LoVo (cell line): ENCODE results near the gene DSCAM.

Source experiments
- DNase-seq: peaks from one replicate; pipeline ENCODE4 v3.0.0-alpha.2; 2016; ENCODE audit warnings: low spot score

DSCAM gene

DNA sequence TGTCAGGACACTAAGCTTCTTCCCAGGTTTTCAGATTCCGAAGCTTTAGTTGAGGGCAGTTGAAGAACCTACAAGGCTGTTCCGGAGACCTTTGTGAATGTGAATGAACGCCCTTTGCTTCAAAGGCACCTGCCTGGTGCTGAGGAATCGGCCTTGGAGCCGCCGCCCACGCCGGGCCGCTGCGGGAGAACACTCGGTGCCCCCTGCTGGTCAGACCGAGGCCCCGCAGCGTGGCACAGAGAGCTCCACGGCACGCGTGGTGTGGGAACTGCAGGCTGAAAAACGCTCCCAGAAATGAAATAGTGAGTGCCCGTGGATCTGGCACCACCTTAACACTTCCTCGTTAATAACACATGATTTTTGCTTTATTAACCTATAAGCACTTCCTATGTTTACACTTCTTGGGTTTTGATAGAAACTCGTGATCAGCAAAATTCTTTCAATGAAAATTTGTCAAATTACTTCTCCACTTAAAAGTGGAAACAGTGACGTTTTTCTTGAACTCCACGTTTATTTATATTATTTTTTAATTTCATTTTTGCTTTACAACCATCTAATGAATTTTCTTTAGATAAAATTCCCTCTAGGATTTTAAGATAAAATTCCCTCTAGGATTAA, 460.6 kb downstream of the DSCAM start:
- DNase-seq = peak; percentile 61

GRCh38 chr21:40385883-40386282, 461.1 kb downstream of the DSCAM start:
- no peak for DNase-seq

GRCh38 chr21:40383951-40384350, 463.0 kb downstream of the DSCAM start:
- DNase-seq = no peak

DNA sequence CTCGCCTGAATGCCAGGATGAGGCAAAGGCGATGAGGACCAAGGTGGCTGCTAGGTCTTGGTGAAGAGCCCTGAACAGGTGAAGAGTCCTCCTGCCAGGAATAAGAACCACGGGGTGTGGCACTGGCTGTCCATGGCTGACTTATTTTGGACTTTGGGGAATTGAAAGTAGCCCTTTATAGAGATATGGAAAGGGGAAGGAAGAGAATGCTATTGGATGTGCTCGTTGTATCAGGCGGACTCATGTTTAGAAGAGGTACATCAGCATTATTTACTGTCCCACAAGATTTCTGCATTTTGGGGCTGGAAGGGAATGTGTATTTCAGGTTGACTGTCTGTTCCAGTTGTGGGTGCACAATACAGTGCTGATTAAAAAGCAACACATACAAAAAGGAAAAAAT, 465.8 kb downstream of the DSCAM start:
- no peak for DNase-seq

DNA sequence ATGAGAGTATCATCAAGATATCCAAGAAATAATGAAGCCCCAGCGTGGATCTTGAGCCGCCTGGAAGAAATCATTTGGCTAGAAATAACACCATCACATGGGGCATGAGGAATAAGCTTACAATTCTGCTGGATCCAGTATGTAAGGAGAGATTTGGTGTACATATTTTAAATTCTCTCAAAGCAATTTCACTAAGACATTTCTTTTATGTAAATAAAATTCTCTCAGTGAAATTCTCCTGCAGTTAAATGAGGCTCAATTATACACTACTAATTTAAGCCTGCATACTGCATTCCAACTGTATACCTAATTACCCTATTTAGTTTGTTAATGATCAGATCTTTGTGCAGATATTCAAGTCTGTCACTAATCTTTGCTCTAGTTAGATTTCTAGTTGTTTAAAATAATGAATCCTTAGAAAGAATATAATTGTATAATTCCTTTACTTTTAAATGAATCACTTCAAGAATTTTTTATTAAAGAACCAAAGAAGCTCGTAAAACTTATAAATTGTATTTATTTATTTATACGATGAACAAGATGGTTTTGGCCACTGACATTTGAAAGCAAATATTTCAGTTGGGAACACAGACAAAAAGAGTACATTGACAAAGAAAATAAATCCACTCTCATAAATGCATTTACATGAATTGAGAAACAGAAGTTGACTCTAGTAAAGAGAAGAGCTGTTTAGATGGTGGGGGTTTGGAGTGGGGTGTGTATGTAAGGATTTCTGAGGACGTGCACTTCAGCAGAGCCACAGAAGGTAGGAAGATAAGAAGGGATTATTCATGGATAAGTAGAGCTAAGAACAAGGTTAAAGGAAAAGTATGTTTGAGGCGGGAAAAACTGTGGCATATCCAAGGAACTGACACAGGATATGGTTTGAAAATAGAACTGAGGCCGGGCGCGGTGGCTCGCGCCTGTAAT, 466.8 kb downstream of the DSCAM start:
- no peak for DNase-seq

DNA sequence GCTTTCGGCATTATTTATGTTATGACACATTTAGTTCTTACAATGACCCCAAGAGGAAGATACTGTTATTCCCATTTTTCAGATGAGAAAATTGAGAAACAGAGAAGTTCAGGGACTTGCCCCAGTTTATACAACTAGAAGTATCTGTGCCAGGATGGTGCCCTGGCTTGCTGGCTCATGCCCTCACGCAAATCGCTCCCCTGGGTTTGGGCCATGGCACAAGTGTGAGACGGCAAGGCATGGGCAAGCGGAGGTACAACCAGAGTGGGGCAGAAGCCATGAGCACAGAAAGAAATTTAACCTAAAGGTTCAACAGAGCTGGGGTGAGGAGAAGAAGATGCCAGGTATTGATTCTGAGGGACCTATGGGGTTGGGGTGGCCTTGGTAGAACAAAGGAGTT, 469.8 kb downstream of the DSCAM start:
- DNase-seq = no peak

DNA sequence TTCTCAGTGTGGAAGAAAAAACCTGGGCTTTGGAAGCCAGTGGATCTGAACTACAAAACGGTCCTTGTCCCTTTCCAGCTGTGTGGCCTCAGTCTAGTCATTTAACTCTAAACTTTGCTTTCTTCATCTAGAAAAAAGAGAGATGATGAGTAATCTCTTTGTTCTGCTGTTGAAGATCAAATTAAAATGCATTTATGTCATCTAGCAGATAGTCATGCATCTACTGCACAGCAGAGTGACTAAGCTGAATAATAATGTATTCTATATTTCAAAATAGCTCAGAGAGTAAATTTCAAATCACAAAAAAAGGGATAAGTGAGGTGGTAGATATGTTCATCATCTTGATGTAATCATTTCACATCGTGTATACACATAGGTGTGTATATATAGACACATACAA, 473.2 kb downstream of the DSCAM start:
- no peak for DNase-seq

- DNase-seq = no peak
Measured at GRCh38 chr21:40372506-40372905, 474.5 kb downstream of the DSCAM start.

DNA sequence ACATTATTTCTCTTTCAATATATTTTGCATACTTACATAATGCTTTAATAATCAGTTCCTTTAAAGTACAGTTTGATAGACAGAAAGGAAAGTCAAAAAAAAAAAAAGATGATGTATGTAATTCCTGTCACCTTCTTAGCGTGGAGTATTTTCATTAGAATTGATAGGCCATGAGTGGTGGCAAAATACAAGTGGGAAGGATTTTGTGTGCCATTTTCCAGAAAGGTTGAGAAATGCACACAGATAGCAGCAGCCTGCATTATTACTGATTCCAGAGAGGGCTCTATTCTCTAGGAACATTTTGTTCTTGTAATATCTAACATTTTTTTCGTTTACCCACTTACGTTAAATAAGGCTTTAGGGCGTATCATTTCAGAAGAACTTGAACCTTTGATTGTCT, 475.6 kb downstream of the DSCAM start:
- DNase-seq = no peak

- no peak for DNase-seq
Measured at GRCh38 chr21:40356644-40357043, 490.3 kb downstream of the DSCAM start.

DNA sequence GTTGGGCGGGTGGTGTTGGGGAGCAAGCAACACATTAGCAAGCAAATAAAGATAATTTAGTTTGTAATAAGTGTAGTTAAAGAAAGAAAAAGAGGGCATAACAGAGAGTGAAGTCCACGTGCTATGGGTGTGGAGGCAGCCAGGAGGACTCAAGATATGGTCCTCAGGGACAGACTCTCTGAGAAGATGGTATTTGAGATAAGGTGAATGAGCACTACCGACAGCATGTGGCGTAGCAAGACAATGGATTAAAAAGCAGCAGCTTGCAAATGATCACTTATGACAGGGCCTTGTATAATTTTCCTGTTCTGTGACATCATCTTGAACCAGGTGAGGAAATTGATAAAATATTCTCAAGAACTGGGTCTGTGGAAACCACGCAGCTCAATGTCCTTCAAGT, 491.9 kb downstream of the DSCAM start:
- no peak for DNase-seq

DNA sequence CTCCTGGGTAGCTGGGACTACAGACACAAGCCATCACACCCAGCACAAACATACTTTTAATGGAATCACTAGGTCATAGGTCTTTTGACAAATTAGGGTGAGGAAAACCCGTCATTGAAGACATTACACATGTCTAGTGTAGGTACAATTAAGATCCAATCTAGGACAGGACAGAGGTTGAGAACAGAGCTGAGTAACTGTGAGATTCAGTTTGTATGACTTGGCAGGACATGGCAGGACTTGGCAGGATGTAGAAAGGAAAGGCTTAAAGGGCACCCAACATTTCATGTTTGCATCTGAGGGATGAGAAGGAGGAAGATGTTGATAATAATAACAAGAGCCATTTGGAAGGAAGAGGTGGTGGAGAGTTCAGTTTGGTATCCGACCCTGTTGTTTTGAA, 496.0 kb downstream of the DSCAM start:
- DNase-seq = no peak

- DNase-seq = no peak
Measured at GRCh38 chr21:40349591-40349990, 497.4 kb downstream of the DSCAM start.

DNA sequence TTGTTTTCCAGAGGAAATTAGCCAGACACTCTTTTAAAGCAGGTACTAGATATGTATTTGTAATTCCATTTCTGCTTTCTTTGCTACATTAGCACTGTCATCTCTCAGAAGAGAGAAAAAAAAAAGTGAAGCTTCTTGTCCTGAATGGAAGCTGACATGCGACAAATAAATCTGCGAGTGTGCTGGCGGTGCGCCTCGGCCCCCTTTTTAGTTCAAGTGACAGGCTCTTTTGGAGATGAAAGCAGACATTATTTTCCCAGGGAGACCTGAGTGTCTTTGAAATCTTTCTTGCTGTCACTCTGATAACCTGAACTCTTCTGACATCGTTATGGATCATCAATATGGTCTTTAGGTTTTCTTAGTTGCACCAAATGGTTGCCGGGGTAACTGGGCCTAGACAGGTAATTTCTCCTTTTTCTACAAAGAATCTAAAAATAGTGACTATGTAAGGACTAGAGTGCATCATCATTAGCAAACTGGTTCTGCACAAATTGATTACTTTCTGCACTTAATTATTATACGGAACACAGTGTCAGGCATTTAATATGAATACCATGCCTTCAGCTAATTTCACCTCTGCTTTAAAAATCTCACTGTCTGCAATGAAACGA, 501.1 kb downstream of the DSCAM start:
- no peak for DNase-seq

GRCh38 chr21:40340357-40340756, 506.6 kb downstream of the DSCAM start:
- no peak for DNase-seq

DNA sequence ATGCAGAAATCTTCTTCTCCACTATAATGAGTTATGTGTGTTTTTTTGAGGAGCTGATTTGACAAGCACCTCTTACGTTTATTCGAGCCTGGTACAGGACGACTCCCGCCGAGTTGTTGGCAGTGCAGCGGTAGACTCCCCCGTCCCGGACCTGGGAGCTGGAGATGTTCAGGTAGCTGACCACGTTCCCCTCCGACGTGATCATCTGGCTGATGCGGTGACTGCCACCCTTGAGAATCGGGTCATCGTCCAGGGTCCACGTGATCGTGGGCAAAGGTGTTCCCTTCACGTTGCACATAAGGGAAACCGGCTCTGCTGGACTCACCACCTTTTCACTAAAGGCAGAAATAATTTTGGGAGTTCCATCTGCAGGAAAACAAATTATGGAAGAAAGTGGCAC, 507.9 kb downstream of the DSCAM start:
- DNase-seq = no peak

DNA sequence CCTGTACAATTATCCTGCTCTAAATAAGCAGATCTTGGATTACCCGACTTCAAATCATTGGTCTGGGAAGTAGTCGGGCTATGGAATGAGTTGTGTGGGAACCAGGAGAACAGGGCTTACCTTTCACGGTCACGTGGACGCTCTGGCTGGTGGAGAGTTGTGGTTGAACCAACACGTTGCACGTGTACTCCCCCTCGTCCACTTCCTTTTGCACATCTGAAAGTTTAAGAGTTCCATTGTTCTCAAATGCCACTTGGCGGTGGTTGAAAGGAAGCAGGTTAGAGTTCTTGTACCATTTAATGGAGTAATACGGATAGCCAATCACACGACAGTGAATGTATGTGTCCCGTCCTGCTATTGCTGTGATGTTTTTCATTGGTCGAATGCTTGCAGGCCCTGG, 509.0 kb downstream of the DSCAM start:
- DNase-seq = no peak

DNA sequence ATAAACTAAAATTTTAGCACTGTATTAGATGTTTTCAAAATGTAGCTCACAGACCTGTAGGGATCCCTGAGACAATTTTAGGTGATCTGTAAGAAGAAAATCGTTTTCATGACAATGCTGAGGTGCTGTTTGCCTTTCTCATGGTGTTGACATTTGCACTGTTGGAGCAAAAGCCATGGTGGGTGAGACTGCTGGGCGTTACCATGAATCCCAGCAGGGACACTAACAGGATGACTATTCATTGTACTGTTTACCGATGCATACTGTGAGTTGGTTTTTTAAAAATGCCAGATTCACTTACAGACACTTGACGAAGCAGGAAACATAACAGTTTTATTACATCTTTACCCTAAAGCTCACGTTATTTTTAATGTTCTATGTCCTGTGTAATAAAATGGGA, 511.3 kb downstream of the DSCAM start:
- DNase-seq = no peak

GRCh38 chr21:40334159-40334558, 512.8 kb downstream of the DSCAM start:
- DNase-seq = no peak

DNA sequence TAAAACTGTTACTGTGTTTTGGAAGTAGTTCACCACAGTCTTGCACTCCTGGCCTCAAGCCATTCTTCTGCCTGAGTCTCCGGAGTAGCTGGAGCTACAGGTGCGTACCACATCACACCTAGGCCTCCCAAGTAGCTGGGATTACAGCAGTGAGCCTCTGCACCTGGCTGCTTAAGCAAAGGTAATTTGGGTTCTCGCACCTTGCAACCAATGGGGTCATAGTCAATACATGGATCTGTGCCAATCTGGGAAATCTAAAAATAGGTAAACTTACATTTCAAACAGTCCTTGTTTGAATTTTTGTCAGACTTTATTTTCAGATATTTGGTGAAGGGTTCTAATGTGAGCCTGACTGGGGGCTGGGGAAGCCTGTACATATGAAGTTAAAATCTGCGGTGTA, 513.2 kb downstream of the DSCAM start:
- no peak for DNase-seq

DNA sequence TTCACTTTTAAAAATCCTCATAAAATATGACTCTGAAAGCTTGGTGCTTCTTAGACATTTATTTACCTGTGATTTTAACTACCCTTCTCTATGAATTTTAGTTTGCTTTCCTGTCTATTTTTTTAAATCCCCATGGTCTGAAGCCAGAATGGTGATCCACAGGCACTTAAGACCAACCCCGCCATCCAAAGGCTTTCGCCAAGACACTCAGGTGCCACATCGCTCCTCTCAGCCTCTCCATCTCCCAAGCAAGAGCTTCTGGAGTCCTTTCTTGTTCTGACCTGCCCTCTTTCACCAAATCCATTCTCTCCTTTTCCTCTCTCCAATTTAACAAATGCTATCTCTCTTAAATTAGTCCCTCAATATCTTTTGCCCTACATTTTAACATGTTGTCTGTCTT, 515.2 kb downstream of the DSCAM start:
- no peak for DNase-seq

- DNase-seq = no peak
Measured at GRCh38 chr21:40331172-40331571, 515.8 kb downstream of the DSCAM start.

DNA sequence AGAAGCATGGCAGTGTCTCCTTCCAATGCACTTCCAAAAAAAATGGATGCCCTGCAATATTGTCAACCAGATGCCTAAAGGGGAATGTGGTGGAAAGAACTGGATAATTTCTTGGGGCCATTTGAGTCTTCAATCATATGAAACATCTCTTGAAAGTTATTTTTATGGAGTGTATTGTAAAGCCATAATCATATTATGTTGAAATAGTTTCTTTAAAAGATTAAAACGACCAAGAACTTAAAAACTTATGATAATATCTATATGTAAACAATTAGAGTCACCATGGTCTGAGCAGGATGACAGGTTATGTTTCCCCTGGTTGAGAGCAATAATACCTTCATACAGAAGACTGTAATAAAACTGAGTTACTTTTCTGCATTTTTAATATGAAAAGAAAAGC, 522.6 kb downstream of the DSCAM start:
- no peak for DNase-seq
